SK-N-SH (cell line): Measurements from ENCODE around the gene ITM2C.

Source experiments
- CHD2 ChIP-seq: fragments of 150-350 bp; IDR thresholded peaks from 2 replicates; pipeline ENCODE4 v1.6.1; 2018; ENCODE audit warnings: low read length; ENCODE audit not compliant: partially characterized antibody
- EP300 ChIP-seq, 2 experiments: IDR thresholded peaks; 2 replicates each; pipeline versions ENCODE4 v1.4.0 to v1.6.1; 2012; ENCODE audit warnings: borderline replicate concordance in 1 of 2, low read depth in 1 of 2, low read length in 1 of 2
- FOXJ3 ChIP-seq: sonication (generic); formaldehyde crosslinking; IDR thresholded peaks from 2 replicates; pipeline ENCODE4 v1.5.1; 2020; ENCODE audit warnings: mild to moderate bottlenecking, missing genetic modification reagents
- GABPA ChIP-seq: IDR thresholded peaks from 2 replicates; pipeline ENCODE4 v1.4.0; 2012; ENCODE audit warnings: low read depth, mild to moderate bottlenecking
- MXI1 ChIP-seq: IDR thresholded peaks from 2 replicates; pipeline ENCODE4 v1.6.1; 2012; ENCODE audit warnings: mild to moderate bottlenecking, low read depth, low read length, improper control_type of control experiment
- POLR2AphosphoS5 ChIP-seq: IDR thresholded peaks from 2 replicates; pipeline ENCODE4 v1.6.1; 2012; ENCODE audit warnings: low read depth, low read length
- RAD21 ChIP-seq: IDR thresholded peaks from 2 replicates; pipeline ENCODE4 v1.6.1; 2012; ENCODE audit warnings: mild to moderate bottlenecking, low read length
- RFX5 ChIP-seq: IDR thresholded peaks from 2 replicates; pipeline ENCODE4 v1.6.1; 2012; ENCODE audit warnings: mild to moderate bottlenecking, improper control_type of control experiment, low read length
- YY1 ChIP-seq: IDR thresholded peaks from 2 replicates; pipeline ENCODE4 v1.4.0; 2012; ENCODE audit warnings: low read depth, mild to moderate bottlenecking
- TF ChIP-seq, protein P1 (sequence below): IDR thresholded peaks from 2 replicates; pipeline ENCODE4 v1.6.1; 2012; ENCODE audit warnings: mild to moderate bottlenecking, low read depth, low read length, moderate library complexity
- TF ChIP-seq, protein P2 (sequence below): fragments of 200-600 bp; sonication (generic); IDR thresholded peaks from 2 replicates; pipeline ENCODE4 v1.6.1; 2017; ENCODE audit warnings: antibody characterized with exemption, mild to moderate bottlenecking, moderate library complexity
- TF ChIP-seq, protein P3 (sequence below): IDR thresholded peaks from 2 replicates; pipeline ENCODE4 v1.4.0; 2012; ENCODE audit warnings: low read depth

DNA sequence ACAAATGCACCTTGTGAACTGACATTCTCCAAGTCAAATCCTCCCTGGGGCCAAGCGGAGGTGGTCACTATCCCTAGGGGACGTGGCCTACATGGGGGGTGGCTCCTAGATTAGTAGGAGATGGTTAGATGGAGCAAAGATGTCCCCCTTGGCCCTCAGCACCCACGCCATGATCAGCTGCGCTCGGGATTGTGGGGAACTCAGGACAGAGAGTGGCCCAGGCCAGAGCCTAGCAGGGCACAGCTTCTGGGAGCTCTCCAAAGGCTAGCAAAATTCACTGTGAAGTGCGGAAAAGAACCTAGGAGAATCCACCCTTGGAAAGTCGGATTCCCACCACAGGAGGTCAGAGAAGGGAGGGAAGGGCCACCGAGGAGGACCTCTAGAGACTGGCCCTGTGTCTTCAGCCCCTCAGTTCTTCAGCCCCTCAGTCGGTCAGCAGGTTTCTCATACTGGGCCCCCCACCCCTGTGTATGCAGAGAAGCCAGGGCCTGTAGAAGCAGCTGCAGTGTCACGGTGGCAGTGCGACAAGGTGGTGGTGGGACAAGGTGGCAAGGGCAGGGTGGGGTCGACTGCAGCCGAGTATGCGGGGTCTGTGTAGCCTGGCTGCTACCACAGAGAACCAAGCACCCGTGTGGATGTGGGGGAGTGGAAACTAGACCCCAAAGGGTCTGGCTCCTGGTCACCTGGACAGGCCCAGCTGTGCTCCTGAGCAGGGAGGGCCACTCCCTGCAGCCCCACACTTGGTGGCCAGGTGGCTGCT is 41.9 kb downstream of the ITM2C start:
- TF ChIP-seq, protein P1, sequence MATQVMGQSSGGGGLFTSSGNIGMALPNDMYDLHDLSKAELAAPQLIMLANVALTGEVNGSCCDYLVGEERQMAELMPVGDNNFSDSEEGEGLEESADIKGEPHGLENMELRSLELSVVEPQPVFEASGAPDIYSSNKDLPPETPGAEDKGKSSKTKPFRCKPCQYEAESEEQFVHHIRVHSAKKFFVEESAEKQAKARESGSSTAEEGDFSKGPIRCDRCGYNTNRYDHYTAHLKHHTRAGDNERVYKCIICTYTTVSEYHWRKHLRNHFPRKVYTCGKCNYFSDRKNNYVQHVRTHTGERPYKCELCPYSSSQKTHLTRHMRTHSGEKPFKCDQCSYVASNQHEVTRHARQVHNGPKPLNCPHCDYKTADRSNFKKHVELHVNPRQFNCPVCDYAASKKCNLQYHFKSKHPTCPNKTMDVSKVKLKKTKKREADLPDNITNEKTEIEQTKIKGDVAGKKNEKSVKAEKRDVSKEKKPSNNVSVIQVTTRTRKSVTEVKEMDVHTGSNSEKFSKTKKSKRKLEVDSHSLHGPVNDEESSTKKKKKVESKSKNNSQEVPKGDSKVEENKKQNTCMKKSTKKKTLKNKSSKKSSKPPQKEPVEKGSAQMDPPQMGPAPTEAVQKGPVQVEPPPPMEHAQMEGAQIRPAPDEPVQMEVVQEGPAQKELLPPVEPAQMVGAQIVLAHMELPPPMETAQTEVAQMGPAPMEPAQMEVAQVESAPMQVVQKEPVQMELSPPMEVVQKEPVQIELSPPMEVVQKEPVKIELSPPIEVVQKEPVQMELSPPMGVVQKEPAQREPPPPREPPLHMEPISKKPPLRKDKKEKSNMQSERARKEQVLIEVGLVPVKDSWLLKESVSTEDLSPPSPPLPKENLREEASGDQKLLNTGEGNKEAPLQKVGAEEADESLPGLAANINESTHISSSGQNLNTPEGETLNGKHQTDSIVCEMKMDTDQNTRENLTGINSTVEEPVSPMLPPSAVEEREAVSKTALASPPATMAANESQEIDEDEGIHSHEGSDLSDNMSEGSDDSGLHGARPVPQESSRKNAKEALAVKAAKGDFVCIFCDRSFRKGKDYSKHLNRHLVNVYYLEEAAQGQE: no peak
- TF ChIP-seq MXI1 (no peak), RFX5 (no peak), RAD21 (no peak), POLR2AphosphoS5 (no peak), EP300 (IDR thresholded peaks at IDR 0.05; ENCODE audit: borderline replicate concordance in 1 of 2, low read depth in 1 of 2, low read length in 1 of 2) (no peak), FOXJ3 (no peak), YY1 (no peak), GABPA (no peak), CHD2 (no peak)
- TF ChIP-seq, protein P2, sequence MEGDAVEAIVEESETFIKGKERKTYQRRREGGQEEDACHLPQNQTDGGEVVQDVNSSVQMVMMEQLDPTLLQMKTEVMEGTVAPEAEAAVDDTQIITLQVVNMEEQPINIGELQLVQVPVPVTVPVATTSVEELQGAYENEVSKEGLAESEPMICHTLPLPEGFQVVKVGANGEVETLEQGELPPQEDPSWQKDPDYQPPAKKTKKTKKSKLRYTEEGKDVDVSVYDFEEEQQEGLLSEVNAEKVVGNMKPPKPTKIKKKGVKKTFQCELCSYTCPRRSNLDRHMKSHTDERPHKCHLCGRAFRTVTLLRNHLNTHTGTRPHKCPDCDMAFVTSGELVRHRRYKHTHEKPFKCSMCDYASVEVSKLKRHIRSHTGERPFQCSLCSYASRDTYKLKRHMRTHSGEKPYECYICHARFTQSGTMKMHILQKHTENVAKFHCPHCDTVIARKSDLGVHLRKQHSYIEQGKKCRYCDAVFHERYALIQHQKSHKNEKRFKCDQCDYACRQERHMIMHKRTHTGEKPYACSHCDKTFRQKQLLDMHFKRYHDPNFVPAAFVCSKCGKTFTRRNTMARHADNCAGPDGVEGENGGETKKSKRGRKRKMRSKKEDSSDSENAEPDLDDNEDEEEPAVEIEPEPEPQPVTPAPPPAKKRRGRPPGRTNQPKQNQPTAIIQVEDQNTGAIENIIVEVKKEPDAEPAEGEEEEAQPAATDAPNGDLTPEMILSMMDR: no peak
- TF ChIP-seq, protein P3, sequence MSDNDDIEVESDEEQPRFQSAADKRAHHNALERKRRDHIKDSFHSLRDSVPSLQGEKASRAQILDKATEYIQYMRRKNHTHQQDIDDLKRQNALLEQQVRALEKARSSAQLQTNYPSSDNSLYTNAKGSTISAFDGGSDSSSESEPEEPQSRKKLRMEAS: no peak
